NOMO-1 treated with dmso at 0.1 percent for 144 hours (cell line): ENCODE measurements around the gene NEDD4L.
"Not testable (repeated sequence)": the region's sequence is repeated elsewhere in the genome, so short reads cannot be mapped to it uniquely, and the experiment has no call there.

Experiments used
- DNase-seq: peaks from one replicate; lab custom pipeline; 2025; ENCODE audit not compliant: unreplicated experiment; lab: John Stamatoyannopoulos, UW

Gene NEDD4L

GRCh38 chr18:58146099-58146498 lies 102.1 kb downstream of the NEDD4L start:
- no peak for DNase-seq

GRCh38 chr18:58148954-58149471 lies 105.0 kb downstream of the NEDD4L start:
- peak; percentile 14 for DNase-seq

GRCh38 chr18:58150772-58151171 lies 106.7 kb downstream of the NEDD4L start:
- DNase-seq: no peak

- no peak for DNase-seq
These were observed 108.2 kb downstream of the NEDD4L start for GRCh38 chr18:58152216-58152615.

- DNase-seq: no peak
These were observed 108.9 kb downstream of the NEDD4L start for GRCh38 chr18:58152891-58153290.

- DNase-seq: no peak
These were observed 112.5 kb downstream of the NEDD4L start for GRCh38 chr18:58156516-58156915.

- no peak for DNase-seq
These were observed 113.2 kb downstream of the NEDD4L start for GRCh38 chr18:58157237-58157636.

GRCh38 chr18:58158008-58158407 lies 114.0 kb downstream of the NEDD4L start:
- no peak for DNase-seq

GRCh38 chr18:58158459-58158858 lies 114.4 kb downstream of the NEDD4L start:
- DNase-seq: no peak

GRCh38 chr18:58161659-58162058 lies 117.6 kb downstream of the NEDD4L start:
- DNase-seq: no peak

GRCh38 chr18:58162127-58162526 lies 118.1 kb downstream of the NEDD4L start:
- DNase-seq: no peak

- no peak for DNase-seq
These were observed 119.1 kb downstream of the NEDD4L start for GRCh38 chr18:58163004-58163590.

GRCh38 chr18:58166278-58166844 lies 122.3 kb downstream of the NEDD4L start:
- DNase-seq: no peak

- no peak for DNase-seq
These were observed 123.0 kb downstream of the NEDD4L start for GRCh38 chr18:58167073-58167472.

GRCh38 chr18:58168221-58168620 lies 124.2 kb downstream of the NEDD4L start:
- no peak for DNase-seq

GRCh38 chr18:58168993-58169392 lies 125.0 kb downstream of the NEDD4L start:
- no peak for DNase-seq

- no peak for DNase-seq
These were observed 125.4 kb downstream of the NEDD4L start for GRCh38 chr18:58169472-58169871.

GRCh38 chr18:58170036-58170435 lies 126.0 kb downstream of the NEDD4L start:
- DNase-seq: not testable (repeated sequence)

GRCh38 chr18:58172031-58172430 lies 128.0 kb downstream of the NEDD4L start:
- DNase-seq: no peak

- DNase-seq: no peak
These were observed 130.3 kb downstream of the NEDD4L start for GRCh38 chr18:58174285-58174684.

- no peak for DNase-seq
These were observed 131.2 kb downstream of the NEDD4L start for GRCh38 chr18:58175122-58175785.

GRCh38 chr18:58175786-58176176 lies 131.8 kb downstream of the NEDD4L start:
- no peak for DNase-seq
